HEK293 (cell line): ENCODE data around the gene TCF7L1.

Source experiments
- CTCF ChIP-seq: fragments of 450-650 bp; formaldehyde crosslinking; IDR thresholded peaks from 2 replicates; pipeline ENCODE4 v1.5.1; 2016; ENCODE audit warnings: missing biosample characterization, missing genetic modification characterization
- ELK4 ChIP-seq: IDR thresholded peaks from 2 replicates; pipeline ENCODE4 v1.6.1; 2011; ENCODE audit warnings: mild to moderate bottlenecking, low read depth, low read length, borderline replicate concordance
- HOXC10 ChIP-seq: sonication (generic); formaldehyde crosslinking; IDR thresholded peaks from 2 replicates; pipeline ENCODE4 v1.8.1; 2023; ENCODE audit warnings: mild to moderate bottlenecking, missing genetic modification reagents
- KLF16 ChIP-seq: fragments of 450-650 bp; formaldehyde crosslinking; IDR thresholded peaks from 2 replicates; pipeline ENCODE4 v1.5.1; 2017; ENCODE audit warnings: missing biosample characterization, missing genetic modification characterization
- KLF17 ChIP-seq: fragments of 450-650 bp; formaldehyde crosslinking; IDR thresholded peaks from 2 replicates; pipeline ENCODE4 v1.5.1; 2016; ENCODE audit warnings: missing biosample characterization, missing genetic modification characterization
- MZF1 ChIP-seq: fragments of 450-650 bp; formaldehyde crosslinking; IDR thresholded peaks from 2 replicates; pipeline ENCODE4 v1.5.1; 2017; ENCODE audit warnings: missing biosample characterization, missing genetic modification characterization, borderline replicate concordance
- REST ChIP-seq: fragments of 450-650 bp; formaldehyde crosslinking; IDR thresholded peaks from 2 replicates; pipeline ENCODE4 v1.5.1; 2016; ENCODE audit warnings: missing biosample characterization, missing genetic modification characterization
- SP2 ChIP-seq: fragments of 450-650 bp; formaldehyde crosslinking; IDR thresholded peaks from 2 replicates; pipeline ENCODE4 v1.5.1; 2016; ENCODE audit warnings: missing biosample characterization, missing genetic modification characterization
- ZFP3 ChIP-seq: fragments of 450-650 bp; formaldehyde crosslinking; IDR thresholded peaks from 2 replicates; pipeline ENCODE4 v1.5.1; 2016; ENCODE audit warnings: low read depth, missing biosample characterization, missing genetic modification characterization
- ZNF274 ChIP-seq, 2 experiments: fragments of 200-500 bp in 1 of 2; fragments of 450-650 bp in 1 of 2; sonication (Bioruptor generic) in 1 of 2; formaldehyde crosslinking in 1 of 2; IDR thresholded peaks; 2 replicates each; pipeline versions ENCODE4 v1.5.1 to v1.6.1; 2014 to 2016; ENCODE audit warnings: borderline replicate concordance in 1 of 2, inconsistent platforms in 1 of 2, low read length in 1 of 2, missing biosample characterization in 1 of 2, missing genetic modification characterization in 1 of 2
- ZNF292 ChIP-seq: fragments of 450-650 bp; formaldehyde crosslinking; IDR thresholded peaks from 2 replicates; pipeline ENCODE4 v1.5.1; 2016; ENCODE audit warnings: low read depth, missing biosample characterization, missing genetic modification characterization, borderline replicate concordance
- ZNF404 ChIP-seq: fragments of 450-650 bp; formaldehyde crosslinking; IDR thresholded peaks from 2 replicates; pipeline ENCODE4 v1.5.1; 2017; ENCODE audit warnings: missing biosample characterization, missing genetic modification characterization
- ZNF645 ChIP-seq: fragments of 450-650 bp; formaldehyde crosslinking; IDR thresholded peaks from 2 replicates; pipeline ENCODE4; 2016; ENCODE audit warnings: missing biosample characterization, missing genetic modification characterization
- ZSCAN18 ChIP-seq: fragments of 450-650 bp; formaldehyde crosslinking; IDR thresholded peaks from 2 replicates; pipeline ENCODE4 v1.5.1; 2016; ENCODE audit warnings: missing biosample characterization, missing genetic modification characterization

GRCh38 chr2:85181844-85182456 lies 48.8 kb downstream of the TCF7L1 start:
- TF ChIP-seq KLF16 (tag by site-specific recombination) (no peak), ZNF404 (tag by site-specific recombination) (no peak), HOXC10 (CRISPR knock-in tag) (no peak), ZNF274 (IDR thresholded peaks at IDR 0.05; ENCODE audit: low read length) (no peak), ZNF274 (tag by site-specific recombination; IDR thresholded peaks at IDR 0.05; ENCODE audit: borderline replicate concordance) (no peak), CTCF (tag by site-specific recombination) (no peak), ZNF292 (tag by site-specific recombination) (no peak), ELK4 (no peak), ZFP3 (no peak), ZSCAN18 (tag by site-specific recombination) (no peak), ZNF645 (tag by site-specific recombination) (no peak), MZF1 (tag by site-specific recombination) (no peak), SP2 (tag by site-specific recombination) (no peak), KLF17 (no peak), REST (no peak)
